Measurements from ENCODE around the gene NRIP1. TPM values are rescaled to one million over a fixed set of nuclear protein-coding genes. Genes with fewer than 3 reads are reported as not detected.

The NRIP1 gene
- total and polyA plus RNA-seq, 2 of the 8 experiments (the other 6 are each of a cell fraction or from before 2014, with no cell fraction given) = 1.5 to 9.3 TPM

DNA sequence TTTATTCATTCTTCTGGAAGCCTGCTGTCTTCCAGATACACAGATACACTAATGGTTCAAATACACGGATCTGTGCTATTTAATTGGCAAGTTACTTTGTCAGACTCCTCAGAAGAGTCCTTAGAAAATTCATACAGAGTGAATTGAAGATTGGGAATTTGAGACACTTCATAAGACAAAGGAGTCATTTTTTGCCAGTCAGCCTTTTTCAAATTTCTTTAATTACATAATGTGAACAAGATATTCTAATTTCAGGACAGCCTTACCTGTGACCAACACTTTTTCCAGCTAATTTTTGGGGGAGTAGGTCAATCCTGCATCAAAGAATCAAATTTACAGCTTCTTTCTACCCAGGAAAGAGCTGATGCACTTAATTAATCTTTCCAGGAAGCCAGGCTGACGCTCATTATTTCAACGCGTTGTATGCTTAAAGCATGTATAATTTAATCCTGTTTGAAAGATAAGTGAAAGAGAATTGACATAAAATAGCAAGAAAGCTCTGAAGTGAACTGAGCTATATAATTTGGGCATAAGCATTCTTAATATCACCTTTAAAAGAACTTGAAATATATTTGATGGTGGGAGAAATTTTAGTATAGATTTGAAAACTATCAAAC is 12.8 kb upstream of the NRIP1 start:
- Histone ChIP-seq H3K36me3 (ENCODE audit: control insufficient read depth in 2 of 4, insufficient read depth in 4 of 4, low read length in 3 of 4) (no peaks in the 10 kb centered on the region), H3K9me3 (ENCODE audit: insufficient read depth in 2 of 2, low read depth in 1 of 2, low read length in 1 of 2) (no peaks in the 10 kb centered on the region), H2BK5ac (ENCODE audit: low read depth, low read length) (no peak overlapping the region), H4K5ac (ENCODE audit: insufficient read length, low read depth, low read length) (no peak overlapping the region), H2AFZ (ENCODE audit: low read length) (no peak overlapping the region), H3K14ac (ENCODE audit: insufficient read length) (no peak overlapping the region), H2BK120ac (replicated peaks; ENCODE audit: low read depth, low read length) (no peak overlapping the region), H3K4ac (replicated peaks; ENCODE audit: insufficient read length, low read depth, low read length) (no peak overlapping the region), H2BK20ac (ENCODE audit: low read length) (no peak overlapping the region), H3K4me3 (ENCODE audit: extremely low read depth in 1 of 4, insufficient read depth in 2 of 4, low read depth in 3 of 4, low read length in 4 of 4) (no peak overlapping the region), H3K9ac (replicated peaks in 1 of 4; ENCODE audit: extremely low read depth in 1 of 4, low read depth in 3 of 4, low read length in 3 of 4) (no peak overlapping the region), H3K27ac (ENCODE audit: low read depth, low read length) (no peak overlapping the region), H2BK12ac (ENCODE audit: low read depth, low read length) (no peak overlapping the region), H3K79me2 (ENCODE audit: control insufficient read depth in 1 of 2, insufficient read depth in 2 of 2, low read length in 2 of 2) (no peaks in the 10 kb centered on the region), H4K91ac (replicated peaks; ENCODE audit: insufficient read length, low read length) (no peak overlapping the region), H2BK15ac (ENCODE audit: low read length) (no peak overlapping the region), H3K27me3 (replicated peaks in 1 of 4; ENCODE audit: control insufficient read depth in 3 of 4, extremely low read depth in 1 of 4, insufficient read depth in 3 of 4, low read length in 3 of 4) (no peaks in the 10 kb centered on the region), H3K23ac (ENCODE audit: insufficient read length) (no peak overlapping the region), H3K56ac (replicated peaks; ENCODE audit: insufficient read length, low read depth, low read length) (no peak overlapping the region), H4K8ac (ENCODE audit: extremely low read depth, insufficient read depth, low read length) (no peak overlapping the region), H3K79me1 (ENCODE audit: low read depth, low read length) (no peaks in the 10 kb centered on the region), H3K4me2 (ENCODE audit: insufficient read depth in 1 of 2, low read depth in 2 of 2, low read length in 2 of 2) (no peak overlapping the region), H3K4me1 (replicated peaks in 1 of 4; ENCODE audit: control insufficient read depth in 3 of 4, insufficient read depth in 4 of 4, low read length in 3 of 4) (no peaks in the 10 kb centered on the region), H2AK5ac (ENCODE audit: low read depth, low read length) (no peak overlapping the region), H3K23me2 (ENCODE audit: low read depth, low read length) (no peaks in the 10 kb centered on the region), H3K18ac (ENCODE audit: extremely low read depth, low read length) (no peak overlapping the region), H4K20me1 (replicated peaks in 1 of 2; ENCODE audit: control insufficient read depth in 1 of 2, insufficient read depth in 2 of 2, low read length in 2 of 2) (no peaks in the 10 kb centered on the region)
- WGBS, 2 experiments (ENCODE audit: extremely low coverage in 1 of 2, insufficient coverage in 1 of 2, insufficient read length in 1 of 2, insufficient replicate concordance in 2 of 2, low coverage in 1 of 2, low lambda C conversion rate in 2 of 2, missing lambda C conversion rate in 1 of 2) = 94% methylated on average over 4 of the region's 4 CpGs; no CpG with 5 or more reads in 1 of the 2 experiments
- POLR2A ChIA-PET (ENCODE audit: partially characterized antibody) = no interaction called here
- FAIRE-seq = no peak
- no peak for DNase-seq (ENCODE audit: low read depth in 1 of 2, low spot score in 2 of 2)
- CTCF ChIA-PET (ENCODE audit: partially characterized antibody) = no interaction called here
- TF ChIP-seq CREB1 (IDR thresholded peaks at IDR 0.05) (no peak), GABPA (IDR thresholded peaks at IDR 0.05; ENCODE audit: borderline replicate concordance, insufficient read depth, low read length) (no peak), POLR2A (IDR thresholded peaks at IDR 0.05; ENCODE audit: control extremely low read depth in 1 of 2, low read depth in 2 of 2, low read length in 2 of 2) (no peak)
